Stimulated activated CD8-positive, alpha-beta memory T cell treated with anti-CD3 and anti-CD28 coated beads, Interleukin-2, amount 100 ng/mL, for 1 hour (primary cell): ENCODE results near the gene PNLIPRP2.

Experiments
- DNase-seq, 2 donors: peaks; one replicate each; pipeline ENCODE4 v3.0.0-alpha.2; 2020; ENCODE audit warnings: low read depth in 2 of 2

Gene PNLIPRP2

DNA sequence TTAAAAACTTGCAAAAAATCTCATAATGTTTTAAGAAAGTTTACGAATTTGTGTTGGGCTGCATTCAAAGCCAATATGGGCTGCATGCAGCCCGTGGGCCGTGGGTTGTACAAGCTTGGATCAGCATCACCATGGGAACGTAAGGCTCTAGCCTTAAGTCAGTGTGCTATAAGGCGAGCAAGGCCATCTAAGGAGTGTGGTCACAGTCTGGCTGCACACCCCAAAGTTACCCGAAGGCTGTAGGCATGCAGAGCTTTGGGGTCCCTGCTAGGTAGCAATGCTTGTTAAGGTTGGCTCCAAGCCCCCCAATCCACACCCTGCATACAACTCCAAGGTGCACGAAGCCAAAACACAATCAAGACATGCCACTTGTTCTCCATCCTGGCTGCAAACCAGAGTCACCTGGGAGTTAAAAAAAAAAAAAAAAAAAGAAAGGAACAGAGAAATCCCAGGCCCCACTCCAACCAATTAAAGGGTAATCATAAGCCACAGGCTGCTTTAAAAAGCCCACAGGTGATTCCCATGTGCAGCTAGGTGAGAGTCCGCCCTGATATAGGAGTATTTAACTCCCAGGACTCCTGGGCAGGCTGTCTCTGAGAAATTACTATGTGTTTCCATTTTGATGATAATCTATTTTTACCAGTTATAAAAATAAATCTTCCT, 8.5 kb upstream of the PNLIPRP2 start:
- DNase-seq: no peak

DNA sequence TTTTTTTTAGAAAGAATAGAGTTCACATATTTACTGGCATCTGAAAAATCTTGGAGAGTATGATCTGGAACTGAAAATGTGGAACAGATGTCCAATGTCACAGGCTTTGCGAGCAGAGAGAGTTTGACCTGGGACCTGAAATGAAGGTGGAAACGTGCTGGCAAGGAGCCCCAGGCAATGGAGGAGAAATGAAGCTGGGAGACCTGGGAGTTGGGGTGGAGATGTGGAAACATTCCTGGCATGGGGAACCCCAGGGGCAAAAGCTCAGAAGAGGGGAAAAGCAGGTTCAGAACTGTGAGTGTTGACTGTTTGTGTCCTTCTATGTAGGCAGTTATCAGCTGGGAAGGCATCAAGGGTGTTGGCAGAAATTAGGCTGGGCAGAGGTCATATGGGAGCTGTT, 7.3 kb upstream of the PNLIPRP2 start:
- DNase-seq: no peak

DNA sequence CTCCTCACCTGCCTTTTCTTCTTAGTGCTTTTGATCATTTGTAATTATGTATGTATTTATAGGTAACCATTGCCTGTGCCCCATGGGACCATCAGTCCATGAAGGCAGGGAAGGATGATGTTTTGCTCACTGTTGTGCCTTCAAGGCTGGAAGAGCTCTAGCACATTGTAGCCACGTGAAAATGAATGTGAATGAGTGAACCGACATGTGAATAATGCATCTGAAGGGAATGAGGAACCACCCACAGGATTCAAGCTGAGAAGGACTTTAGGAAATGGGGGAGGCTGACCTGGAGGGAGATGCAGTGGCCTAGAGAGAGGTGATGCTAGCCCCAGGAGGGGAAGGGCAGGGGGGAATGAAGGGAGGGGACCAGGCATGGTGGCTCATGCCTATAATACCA, 6.0 kb upstream of the PNLIPRP2 start:
- no peak for DNase-seq

DNA sequence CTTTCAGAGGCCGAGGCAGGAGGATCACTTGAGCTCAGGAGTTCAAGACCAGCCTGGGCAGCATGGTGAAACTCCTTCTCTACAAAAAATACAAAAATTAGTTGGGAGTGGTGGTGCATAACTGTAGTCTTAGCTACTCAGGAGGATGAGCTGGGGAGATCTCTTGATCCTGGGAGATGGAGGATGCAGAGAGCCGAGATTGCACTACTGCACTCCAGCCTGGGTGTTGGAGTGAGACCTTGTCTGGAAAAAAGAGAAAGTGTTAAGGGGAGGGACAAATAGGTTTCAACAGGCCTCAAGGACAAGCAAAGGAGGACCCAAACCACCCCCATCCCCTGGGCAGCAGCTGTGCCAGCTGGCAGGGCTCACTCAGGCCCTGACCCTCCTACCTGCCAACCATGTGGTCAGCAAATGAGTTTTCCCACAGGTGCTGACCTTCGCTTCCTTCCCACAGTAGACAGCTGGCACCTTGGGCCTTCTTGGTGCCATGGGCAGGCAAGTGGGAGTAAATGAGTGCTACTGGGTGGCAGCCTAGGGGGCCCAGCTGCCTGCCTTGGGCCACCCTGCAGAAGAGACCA, 5.5 kb upstream of the PNLIPRP2 start:
- no peak for DNase-seq

DNA sequence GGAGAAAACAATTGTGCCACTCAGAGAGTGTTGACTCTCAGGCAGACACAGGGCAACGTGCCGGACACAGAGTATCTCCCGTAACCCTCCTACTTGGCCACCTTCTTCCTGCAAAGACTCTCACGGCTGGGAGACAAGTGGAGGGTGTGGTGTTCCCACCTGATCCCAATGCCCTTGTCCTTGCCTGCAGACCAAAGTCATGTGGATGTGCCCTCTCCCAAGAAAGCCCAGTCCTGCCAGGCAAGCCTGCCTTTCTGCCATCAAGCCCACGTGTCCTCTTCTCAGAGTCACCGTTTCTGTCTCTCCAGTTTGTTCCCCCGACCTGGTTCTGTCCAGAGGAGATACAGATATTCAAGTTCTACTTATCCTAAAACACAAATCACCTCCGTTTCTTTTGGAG, 723 bp downstream of the PNLIPRP2 start:
- DNase-seq: no peak

DNA sequence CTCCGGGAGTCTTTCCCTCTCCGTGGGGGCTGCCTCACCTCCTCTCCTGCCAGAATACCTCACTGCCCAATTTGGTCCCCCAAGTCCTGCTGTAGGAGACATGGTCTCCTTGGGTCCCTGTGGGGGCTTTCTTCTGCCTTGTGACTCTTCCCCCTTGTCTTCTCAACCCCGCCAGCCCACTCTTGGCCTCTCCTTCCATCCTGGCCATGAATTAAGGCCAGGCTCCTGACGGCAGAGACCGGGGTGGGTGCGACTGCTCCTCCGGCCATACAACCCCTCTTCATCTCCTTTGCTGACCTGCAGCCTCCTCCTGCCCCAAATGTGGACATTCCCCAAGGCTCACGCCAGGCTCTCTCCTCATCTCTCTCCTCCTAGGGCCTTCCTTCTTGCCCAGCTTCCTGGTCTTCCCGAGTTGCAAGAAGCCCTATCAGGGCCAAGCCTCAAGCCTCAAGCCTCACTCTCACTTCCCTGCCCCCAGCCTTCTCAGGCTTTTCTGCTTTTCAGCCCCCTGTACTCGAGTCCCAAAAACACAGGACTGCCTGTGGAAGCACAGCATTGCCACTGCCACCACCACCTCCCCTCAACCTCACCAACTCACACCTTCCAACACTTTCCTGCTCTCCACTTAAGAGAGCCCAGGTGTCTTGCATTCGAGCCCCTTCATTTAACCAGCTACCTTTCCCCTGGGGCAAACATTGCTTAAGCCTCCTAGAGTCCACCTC, 1.3 kb downstream of the PNLIPRP2 start:
- DNase-seq: no peak

DNA sequence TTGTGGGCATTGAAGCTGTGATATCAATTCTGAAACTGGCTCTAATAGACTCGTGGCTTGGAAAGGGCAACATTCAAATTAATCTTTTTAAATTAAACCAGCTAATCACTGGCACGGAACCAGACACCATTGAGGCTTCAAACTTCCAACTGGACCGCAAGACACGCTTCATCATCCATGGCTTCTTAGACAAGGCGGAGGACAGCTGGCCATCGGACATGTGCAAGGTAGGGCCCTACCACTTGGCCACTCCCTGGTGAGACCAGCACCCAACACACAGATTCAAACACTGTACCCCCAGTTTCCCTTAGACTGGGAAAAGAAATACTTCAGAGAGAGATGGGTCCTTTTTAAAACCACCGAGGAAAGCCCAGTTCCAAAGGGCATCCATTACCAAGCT, 5.1 kb downstream of the PNLIPRP2 start:
- DNase-seq: no peak

DNA sequence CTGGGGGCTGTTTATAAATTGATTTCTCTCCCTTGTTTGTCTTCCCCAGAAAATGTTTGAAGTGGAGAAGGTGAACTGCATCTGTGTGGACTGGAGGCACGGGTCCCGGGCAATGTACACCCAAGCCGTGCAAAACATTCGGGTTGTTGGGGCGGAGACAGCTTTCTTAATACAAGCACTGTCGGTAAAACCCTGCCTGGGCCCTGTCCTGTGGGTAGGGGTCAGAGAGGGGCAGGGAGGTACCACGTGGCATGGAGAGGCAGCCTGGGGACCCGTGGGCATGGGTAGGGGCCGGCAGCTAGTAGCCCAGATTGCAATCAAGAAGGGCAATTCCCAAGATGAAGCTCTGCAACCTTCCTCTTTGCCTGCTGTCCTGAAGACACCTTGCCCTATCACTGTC, 6.1 kb downstream of the PNLIPRP2 start:
- no peak for DNase-seq

DNA sequence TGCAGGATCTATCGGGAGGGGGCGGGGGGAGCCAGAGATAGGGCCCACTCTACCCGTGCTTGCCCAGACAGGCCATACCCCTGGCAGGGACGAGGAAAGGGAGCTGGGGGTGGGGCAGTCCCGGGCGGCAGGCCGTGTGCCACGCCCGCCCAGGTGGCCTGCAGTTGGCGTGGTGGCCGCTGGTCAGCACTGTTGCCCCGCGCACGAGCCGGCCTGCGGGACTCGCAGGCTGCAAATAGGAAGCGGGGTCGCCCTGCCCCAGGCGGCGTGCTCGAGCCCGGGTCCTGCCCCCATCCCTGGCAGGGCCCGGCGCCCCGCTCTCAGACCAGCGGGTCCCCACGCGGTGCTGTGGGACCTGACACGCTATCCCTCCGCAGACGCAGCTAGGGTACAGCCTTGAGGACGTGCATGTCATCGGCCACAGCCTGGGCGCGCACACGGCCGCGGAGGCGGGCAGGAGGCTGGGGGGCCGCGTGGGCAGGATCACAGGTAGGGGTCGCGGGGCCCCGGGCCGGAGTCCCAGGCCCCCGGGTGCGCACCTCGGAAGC, 6.7 kb downstream of the PNLIPRP2 start:
- no peak for DNase-seq

DNA sequence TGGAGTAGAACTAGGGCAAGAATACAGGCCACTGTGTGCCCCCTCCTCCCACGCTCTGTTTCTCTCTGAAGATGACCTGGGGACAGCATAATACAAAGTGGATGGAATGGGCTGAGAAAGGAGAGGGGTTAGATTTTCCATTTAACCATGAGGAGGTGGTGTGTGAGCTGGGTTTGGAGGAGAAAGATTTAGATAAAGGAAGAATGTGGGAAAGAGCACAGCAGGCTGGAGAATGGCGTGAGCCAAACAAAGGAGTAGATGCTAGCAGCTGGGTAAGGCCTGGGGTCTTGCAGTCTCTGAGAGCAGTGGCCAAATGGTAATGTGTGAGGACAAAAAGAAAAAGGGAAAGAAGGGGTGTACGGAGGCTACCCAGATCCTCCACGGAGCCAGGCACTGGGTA, 8.6 kb downstream of the PNLIPRP2 start:
- DNase-seq: no peak

DNA sequence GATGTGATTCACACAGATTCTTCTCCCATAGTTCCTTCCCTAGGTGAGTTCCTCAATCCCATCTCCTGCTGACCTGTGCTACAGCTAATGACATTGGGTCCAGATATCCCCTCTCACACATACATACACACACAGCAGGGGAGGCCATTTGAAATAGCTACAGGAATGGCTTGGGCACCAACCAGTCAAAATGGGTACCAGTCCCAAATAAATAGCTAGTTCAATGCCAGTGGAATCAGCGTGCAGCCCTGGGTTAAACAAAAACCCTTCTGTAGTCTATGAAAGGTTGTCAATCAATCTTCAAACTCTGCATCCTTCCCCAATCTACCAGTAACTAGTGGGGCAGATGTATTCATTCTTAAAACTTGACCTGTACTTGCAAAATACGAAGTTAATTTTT, 9.3 kb downstream of the PNLIPRP2 start:
- DNase-seq: no peak

DNA sequence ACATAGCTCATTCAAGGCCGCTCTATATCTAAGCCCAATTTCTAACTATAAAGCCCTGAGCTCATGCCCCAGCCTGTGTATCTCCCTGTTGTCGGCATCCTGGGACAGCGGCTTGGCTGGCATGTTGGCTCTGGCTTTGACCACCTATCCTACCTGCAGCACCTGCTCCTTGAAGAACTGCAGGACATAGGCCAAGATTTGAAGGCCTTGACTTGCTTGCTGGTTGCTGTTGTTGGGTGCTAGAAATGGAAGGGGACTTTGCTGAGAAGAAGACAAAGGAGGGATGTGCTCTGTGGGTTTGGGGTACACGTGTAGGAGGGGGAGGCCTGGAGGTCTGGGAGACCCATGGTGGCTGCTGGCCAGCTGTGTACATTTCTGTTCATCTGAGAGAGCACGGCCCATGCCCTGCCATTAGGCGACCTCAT, 11.1 kb downstream of the PNLIPRP2 start:
- no peak for DNase-seq

DNA sequence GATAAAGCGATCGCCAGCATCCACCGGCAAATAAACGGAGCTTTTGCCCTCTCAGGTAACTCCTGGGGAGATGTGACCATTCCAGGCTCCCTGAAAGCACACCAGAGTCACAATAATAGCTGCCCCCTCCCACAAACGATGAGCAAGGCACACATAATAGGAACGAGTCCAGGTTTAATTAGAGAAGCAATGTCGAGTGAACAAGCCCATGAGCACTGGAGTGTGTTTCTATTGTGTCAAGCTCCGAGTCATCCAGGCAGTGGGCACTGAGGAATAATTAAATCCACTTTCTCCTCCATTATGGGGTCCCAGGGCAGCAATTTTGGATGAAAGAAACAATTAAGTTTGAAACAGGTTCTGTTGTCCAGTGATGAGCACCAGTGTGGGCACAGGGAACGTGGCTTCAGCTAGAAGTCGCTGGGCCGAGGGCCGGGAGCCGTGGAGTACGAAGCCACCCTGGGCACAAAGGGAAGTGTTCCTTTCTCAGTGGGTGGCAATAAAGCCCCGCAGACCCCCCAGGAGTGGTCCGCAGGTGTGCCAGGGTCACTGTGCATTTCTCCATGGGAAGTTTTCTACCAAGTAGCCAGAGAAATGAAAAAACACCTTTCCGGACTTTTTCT, 12.0 kb downstream of the PNLIPRP2 start:
- DNase-seq: no peak

DNA sequence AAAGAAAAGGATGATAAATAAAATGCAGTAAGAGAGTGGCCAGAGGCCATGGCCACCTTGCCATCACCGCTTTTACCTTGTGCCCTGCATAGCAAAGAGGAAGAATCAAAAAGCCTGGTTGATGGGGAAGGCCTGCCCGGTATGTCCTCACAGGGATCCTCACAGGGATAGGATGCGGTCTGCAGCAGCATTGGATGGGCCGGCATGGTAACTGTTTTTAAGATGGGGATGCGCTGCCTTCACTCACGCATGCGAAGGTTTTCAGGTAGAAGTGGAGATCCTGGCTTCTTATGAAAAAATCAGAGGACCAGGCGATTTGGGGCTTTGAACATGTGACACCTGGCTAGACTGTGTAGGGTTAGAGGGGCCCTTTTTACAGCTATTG, 12.5 kb downstream of the PNLIPRP2 start:
- no peak for DNase-seq

DNA sequence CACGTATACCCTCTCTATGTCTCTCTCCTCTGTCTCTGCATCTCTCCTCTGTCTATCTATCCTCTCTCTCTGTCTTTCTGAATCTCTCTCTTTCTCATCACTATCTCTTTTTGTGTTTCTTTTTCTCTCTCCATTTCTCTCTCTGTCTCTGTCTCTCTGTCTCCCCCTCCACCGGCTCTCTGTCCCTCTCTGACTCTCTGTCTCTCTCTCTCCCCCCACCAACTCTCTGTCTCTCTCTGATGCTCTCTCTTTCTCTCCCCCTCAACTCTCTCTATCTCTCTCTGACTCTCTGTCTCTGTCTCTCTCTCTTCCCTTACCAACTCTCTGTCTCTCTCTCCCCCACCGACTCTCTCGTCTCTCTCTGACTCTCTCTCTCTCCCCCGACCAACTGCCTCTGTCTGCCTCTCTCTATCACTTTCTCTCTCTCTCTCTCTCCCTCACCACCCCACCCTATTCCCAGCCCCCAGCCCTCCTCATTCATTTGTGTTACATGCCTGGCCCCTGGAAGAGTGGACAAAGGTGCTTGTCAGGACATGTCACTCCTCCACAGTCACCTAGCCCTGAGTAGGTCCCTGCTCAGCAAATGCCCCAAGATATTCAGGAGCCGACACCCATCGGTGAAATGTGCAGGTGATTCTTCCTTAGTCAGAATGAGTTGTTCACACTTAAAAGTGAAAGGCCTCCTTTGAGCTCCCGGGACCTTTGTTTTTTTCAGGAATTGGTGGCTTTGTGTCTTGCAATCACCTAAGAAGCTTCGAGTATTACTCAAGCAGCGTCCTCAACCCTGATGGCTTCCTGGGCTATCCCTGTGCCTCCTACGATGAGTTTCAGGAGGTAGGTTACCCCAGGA, 13.6 kb downstream of the PNLIPRP2 start:
- no peak for DNase-seq

DNA sequence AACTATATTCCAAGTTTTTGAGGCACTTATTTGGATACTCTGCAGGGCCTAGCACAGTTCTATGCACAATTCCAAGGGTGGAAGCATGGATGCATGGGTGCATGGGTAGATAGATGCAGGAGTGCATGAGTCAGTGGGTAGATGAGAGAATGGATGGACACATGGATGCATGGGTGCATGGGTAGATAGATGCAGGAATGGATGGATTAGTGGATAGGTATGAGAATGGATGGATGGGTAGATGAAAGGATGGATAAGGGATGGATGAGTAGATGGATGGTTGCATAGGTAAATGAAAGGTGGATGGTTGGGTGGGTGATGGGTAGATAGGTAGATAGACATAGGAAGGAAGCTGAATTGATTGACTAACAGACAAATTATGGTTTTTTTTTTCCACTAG, 15.6 kb downstream of the PNLIPRP2 start:
- no peak for DNase-seq

DNA sequence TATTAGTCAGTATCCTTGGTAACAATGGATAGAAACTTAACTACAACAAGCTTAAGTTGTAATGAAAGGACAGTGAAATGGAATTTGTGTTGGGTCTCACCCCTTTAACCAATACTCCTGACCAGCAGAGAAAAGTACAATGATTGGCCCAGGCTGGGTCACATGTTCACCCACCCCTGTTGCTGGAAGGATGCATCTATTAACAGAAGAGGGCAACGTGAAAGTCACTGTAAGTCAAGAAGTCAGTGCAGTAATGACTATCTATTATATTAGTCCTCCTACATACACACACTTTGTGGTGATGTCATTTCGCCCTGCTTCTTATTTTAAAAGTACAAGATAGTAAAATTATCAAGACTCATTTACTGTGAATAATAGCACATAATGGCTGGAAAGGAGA, 16.2 kb downstream of the PNLIPRP2 start:
- DNase-seq: no peak

DNA sequence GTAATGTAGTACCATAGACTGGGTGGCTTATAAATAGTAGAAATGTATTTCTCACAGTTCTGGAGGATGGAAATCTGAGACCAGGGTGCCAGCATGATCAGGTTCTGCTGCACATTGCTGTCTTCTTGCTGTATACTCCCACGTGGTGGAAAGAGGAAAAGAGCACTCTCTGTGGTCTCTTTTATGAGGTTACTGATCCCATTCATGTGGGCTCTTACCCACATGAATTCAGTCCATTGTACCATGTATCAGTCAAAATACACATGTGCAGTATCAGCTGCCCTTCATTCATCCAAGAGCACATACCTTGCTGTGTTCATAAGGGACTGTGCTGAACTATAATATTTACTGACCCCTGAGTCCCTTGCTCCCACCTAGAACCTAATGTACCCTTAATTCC, 17.1 kb downstream of the PNLIPRP2 start:
- DNase-seq: no peak

DNA sequence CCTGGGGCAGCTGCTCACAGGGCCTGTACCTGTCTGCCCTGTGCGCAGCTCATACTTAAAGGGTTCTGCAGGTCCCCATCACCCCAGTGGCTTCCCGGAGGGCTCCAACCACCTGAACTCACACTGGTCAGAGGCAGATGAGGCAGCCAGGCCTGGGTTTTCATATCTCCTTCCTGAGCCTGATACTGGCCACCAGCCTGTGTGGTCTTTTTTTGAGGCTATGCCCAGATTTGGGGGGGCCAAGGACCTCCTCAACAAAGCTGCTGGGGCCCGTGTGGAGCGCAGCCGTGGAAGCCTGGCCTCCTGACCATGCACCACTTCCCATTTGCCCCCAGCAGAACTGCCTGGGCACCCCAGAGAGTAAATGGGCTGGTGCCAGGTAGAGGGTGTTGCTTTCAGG, 25.7 kb downstream of the PNLIPRP2 start:
- DNase-seq: no peak

DNA sequence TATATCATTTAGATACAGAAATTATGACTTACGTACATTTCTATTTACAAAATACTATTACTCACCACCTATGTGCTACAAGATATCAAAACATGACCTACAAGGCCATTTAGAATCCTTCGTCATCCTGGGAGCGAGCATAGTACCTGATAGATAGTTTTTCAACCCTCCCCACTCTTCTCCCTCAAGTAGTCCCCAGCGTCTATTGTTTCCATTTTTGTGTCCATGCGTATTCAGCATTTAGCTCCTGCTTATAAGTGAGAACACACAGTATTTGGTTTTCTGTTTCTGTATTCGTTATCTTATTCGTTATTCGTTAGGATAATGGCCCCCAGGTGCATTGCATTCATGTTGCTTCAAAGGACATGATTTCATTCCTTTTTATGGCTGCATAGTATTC, 28.1 kb downstream of the PNLIPRP2 start:
- DNase-seq: no peak

DNA sequence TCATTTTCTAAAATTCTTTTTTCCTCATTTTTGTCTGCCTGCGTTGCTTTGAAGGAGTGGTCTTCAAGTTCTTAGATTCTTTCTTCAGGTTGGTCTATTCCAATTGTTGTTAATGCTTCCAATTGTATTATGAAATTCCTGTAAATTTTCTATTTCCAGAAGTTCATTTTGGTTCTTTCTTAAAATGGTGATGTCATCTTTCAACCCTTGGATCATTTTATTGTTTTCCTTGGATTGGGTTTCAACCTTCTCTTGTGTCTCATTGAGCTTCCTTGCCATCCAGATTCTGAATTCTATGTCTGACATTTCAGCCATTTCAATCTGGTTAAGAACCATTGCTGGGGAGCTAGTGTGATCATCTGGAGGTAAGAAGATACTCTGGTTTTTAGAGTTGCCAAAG, 33.1 kb downstream of the PNLIPRP2 start:
- DNase-seq: no peak

DNA sequence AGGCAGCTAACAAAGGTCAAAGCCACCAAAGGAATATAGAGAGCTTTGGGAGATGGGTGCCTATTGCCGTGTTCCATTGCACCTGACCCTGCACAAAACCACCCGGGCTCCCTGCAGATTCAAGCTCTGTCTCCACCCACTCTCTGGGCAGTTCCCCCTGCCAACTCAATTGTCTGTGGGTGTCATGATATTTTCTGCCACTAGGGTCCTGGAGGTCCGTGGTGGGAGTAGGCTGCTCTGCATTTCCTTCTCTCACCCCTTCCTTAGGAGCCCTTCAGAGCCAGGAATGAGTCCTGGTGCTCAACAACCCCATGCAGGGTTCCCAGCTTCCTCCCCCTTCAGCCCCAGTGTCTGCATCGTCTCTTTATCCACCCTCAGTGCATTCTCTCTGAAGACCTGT, 34.1 kb downstream of the PNLIPRP2 start:
- no peak for DNase-seq
